Suppressor macrophage (primary cell): ENCODE data around the gene PEX12.
A peak's percentile ranks its signal among the peaks of the same experiment; 100 is the strongest.
"Not testable (repeated sequence)": the region's sequence is repeated elsewhere in the genome, so short reads cannot be mapped to it uniquely, and the experiment has no call there.

Source experiments
- DNase-seq, 4 experiments: peaks; one replicate each; pipeline ENCODE4 v3.0.0-alpha.2; 2020 to 2022
- total RNA-seq, 17 experiments: gene quantifications; one replicate each; lab custom pipeline; 2026; ENCODE audit warnings: mixed read lengths in 6 of 17, inconsistent platforms in 3 of 17; lab: John Stamatoyannopoulos, UW

The PEX12 gene
- 0.45 to 5.7 (median 2.7) reads per million in 17 experiments for total RNA-seq

- peak; percentile 70 to 87 (median 86) for DNase-seq
Observed at GRCh38 chr17:35578197-35578928, at the start of gene PEX12. TSS of gene PEX12 (minus strand) at chr17:35578571. CDS start at chr17:35578021, 550 bp downstream.

GRCh38 chr17:35627417-35627816, 49.0 kb upstream of the PEX12 start:
- DNase-seq = no peak

GRCh38 chr17:35621768-35622167, 43.4 kb upstream of the PEX12 start:
- DNase-seq = no peak

GRCh38 chr17:35618628-35619027, 40.3 kb upstream of the PEX12 start:
- DNase-seq = no peak

- no peak for DNase-seq
Observed at GRCh38 chr17:35617505-35617904, 39.1 kb upstream of the PEX12 start.

- no peak for DNase-seq
Observed at GRCh38 chr17:35616536-35616935, 38.2 kb upstream of the PEX12 start.

- DNase-seq = no peak
Observed at GRCh38 chr17:35614810-35615209, 36.4 kb upstream of the PEX12 start.

GRCh38 chr17:35612924-35613521, 34.7 kb upstream of the PEX12 start:
- DNase-seq = peak; percentile 48 to 61 (median 54)

GRCh38 chr17:35610746-35611145, 32.4 kb upstream of the PEX12 start:
- DNase-seq = not testable (repeated sequence)

- no peak for DNase-seq
Observed at GRCh38 chr17:35609831-35610230, 31.5 kb upstream of the PEX12 start.

- no peak for DNase-seq
Observed at GRCh38 chr17:35607239-35607847, 29.0 kb upstream of the PEX12 start.

GRCh38 chr17:35605678-35606077, 27.3 kb upstream of the PEX12 start:
- DNase-seq = no peak

GRCh38 chr17:35603674-35604073, 25.3 kb upstream of the PEX12 start:
- DNase-seq = no peak

GRCh38 chr17:35597604-35598003, 19.2 kb upstream of the PEX12 start:
- no peak for DNase-seq

GRCh38 chr17:35596530-35597233, 18.3 kb upstream of the PEX12 start:
- no peak for DNase-seq

GRCh38 chr17:35596072-35596471, 17.7 kb upstream of the PEX12 start:
- DNase-seq = no peak

- DNase-seq = no peak
Observed at GRCh38 chr17:35588196-35588920, 10.0 kb upstream of the PEX12 start.

GRCh38 chr17:35587074-35587961, 8.9 kb upstream of the PEX12 start, which contains the start of gene AP2B1:
TSS of gene AP2B1 (plus strand) at chr17:35587322. CDS start at chr17:35594031, 6,709 bp downstream.
- peak; percentile 95 to 98 (median 96) for DNase-seq

GRCh38 chr17:35586569-35587073, 8.2 kb upstream of the PEX12 start:
- DNase-seq = no peak

- DNase-seq = peak; percentile 26 to 68 (median 52)
Observed at GRCh38 chr17:35584061-35584460, 5.7 kb upstream of the PEX12 start.

GRCh38 chr17:35578929-35579432, 610 bp upstream of the PEX12 start:
- DNase-seq = no peak
